Sigmoid colon (tissue), 7 donors: ENCODE results near the gene SEC63. TPM values are rescaled to one million over a fixed set of nuclear protein-coding genes. Genes with fewer than 3 reads are reported as not detected.
"Not testable (repeated sequence)": the region's sequence is repeated elsewhere in the genome, so short reads cannot be mapped to it uniquely, and the experiment has no call there.

Source experiments
- DNase-seq: peaks from one replicate; pipeline ENCODE4 v3.0.0-alpha.2; 2019
- H3K27ac ChIP-seq, 4 donors: fragments of 200-600 bp; sonication (generic); one replicate each; pipeline ENCODE4 v1.5.1; 2016 to 2019; ENCODE audit warnings: mild to moderate bottlenecking in 1 of 4
- H3K27me3 ChIP-seq, 3 donors: fragments of 200-600 bp; sonication (generic); one replicate each; pipeline ENCODE4 v1.5.1; 2019; ENCODE audit warnings: mild to moderate bottlenecking in 1 of 3
- H3K36me3 ChIP-seq, 4 donors: fragments of 200-600 bp; sonication (generic); one replicate each; pipeline ENCODE4 v1.5.1; 2016 to 2019
- H3K4me1 ChIP-seq, 4 donors: fragments of 200-600 bp; sonication (generic); one replicate each; pipeline ENCODE4 v1.5.1; 2017 to 2019
- H3K4me3 ChIP-seq, 4 donors: fragments of 200-600 bp; sonication (generic); one replicate each; pipeline ENCODE4 v1.5.1; 2017 to 2019; ENCODE audit warnings: mild to moderate bottlenecking in 2 of 4, moderate library complexity in 1 of 4
- H3K9me3 ChIP-seq, 4 donors: fragments of 200-600 bp in 3 of 4; sonication (generic) in 3 of 4; one replicate each; pipeline versions ENCODE4 v1.5.1 to v1.6.1; 2013 to 2019
- CTCF ChIP-seq, 4 experiments: fragments of 450-650 bp in 3 of 4; fragments of 200-600 bp in 1 of 4; IDR thresholded peaks; one replicate each; pipeline ENCODE4 v1.5.1; 2016 to 2019; ENCODE audit warnings: antibody characterized with exemption in 4 of 4, mild to moderate bottlenecking in 3 of 4, moderate library complexity in 2 of 4
- EP300 ChIP-seq, 4 donors: sonication (generic); formaldehyde crosslinking; IDR thresholded peaks; one replicate each; pipeline ENCODE4 v1.6.1; 2017; ENCODE audit warnings: antibody characterized with exemption in 4 of 4
- POLR2A ChIP-seq, 2 donors: fragments of 450-650 bp; IDR thresholded peaks; one replicate each; pipeline ENCODE4 v1.6.1; 2016; ENCODE audit warnings: antibody characterized with exemption in 2 of 2, mild to moderate bottlenecking in 2 of 2, moderate library complexity in 2 of 2
- POLR2AphosphoS5 ChIP-seq, 4 donors: sonication (generic); formaldehyde crosslinking; IDR thresholded peaks; one replicate each; pipeline ENCODE4 v1.6.1; 2017; ENCODE audit warnings: antibody characterized with exemption in 4 of 4
- WGBS, 2 donors: extraction: QIAGEN DNeasy Blood & Tissue Kit; methylation state at CpG; one replicate each; pipeline ENCODE4 v1.1.7; 2013; 5-methylcytosine and 5-hydroxymethylcytosine counted together
- intact Hi-C: fragments of 100-400 bp; cut with DNase I; formaldehyde crosslinking; loops from one replicate; pipeline ENCODE4 v1.15.1; 2023
- polyA plus RNA-seq, 3 donors: library from polyadenylated mRNA; stranded (reverse); fragments of 200-250 nt; gene quantifications; one replicate each; pipeline ENCODE4 v1.2.3, GENCODE V29; 2013
- total RNA-seq, 4 donors: library from RNA; depleted of rRNA; stranded (reverse); fragments of >200 nt; gene quantifications; one replicate each; pipeline ENCODE4 v1.1.0, GENCODE V29; 2016
- donor health status: healthy with polysubstance abuse.
- donor health status: Bipolar disorder and iron deficiency.
- donor health status: healthy.

The SEC63 gene
- total and polyA plus RNA-seq, 7 donors = 4.9 to 44.9 (median 31.7) TPM

DNA sequence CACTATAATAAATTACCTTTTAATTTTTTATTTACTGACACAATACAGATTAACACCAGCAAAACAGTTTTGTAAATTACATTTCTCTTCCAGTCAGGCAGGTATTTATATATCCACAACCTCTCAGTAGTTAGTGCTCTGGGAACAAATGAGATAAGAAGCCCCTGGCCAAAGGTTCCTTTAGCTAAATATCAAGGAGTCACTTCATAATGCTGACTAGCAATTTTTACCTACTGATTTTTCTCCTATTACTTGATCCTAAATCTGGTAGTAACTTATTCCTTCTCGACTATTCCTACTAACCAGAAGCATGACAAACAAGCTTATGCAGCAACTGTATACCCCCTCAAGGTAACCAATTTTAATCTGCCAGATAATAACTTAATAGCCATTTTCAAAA lies 46.3 kb downstream of the SEC63 start:
- no peak for TF ChIP-seq EP300 (IDR thresholded peaks at IDR 0.05)
- Histone ChIP-seq H3K36me3 (peaks cover 0 to 81% (median 13%) of the 10 kb centered on the region in 4 donors), H3K4me3 (no peak overlapping the region), H3K9me3 (no peaks in the 10 kb centered on the region), H3K27me3 (no peaks in the 10 kb centered on the region), H3K27ac (no peak overlapping the region), H3K4me1 (no peaks in the 10 kb centered on the region)
- DNase-seq = no peak
- intact Hi-C loops = no loop called here
- WGBS, 2 donors = 91 to 98% methylated on average over 1 of the region's 1 CpG

GRCh38 chr6:107894809-107895396 lies 63.1 kb downstream of the SEC63 start:
- no peak for DNase-seq
- Histone ChIP-seq H3K9me3 (no peaks in the 10 kb centered on the region), H3K36me3 (peaks cover 0 to 82% (median 32%) of the 10 kb centered on the region in 4 donors), H3K27ac (no peak overlapping the region), H3K27me3 (no peaks in the 10 kb centered on the region), H3K4me3 (no peak overlapping the region), H3K4me1 (no peaks in the 10 kb centered on the region)
- intact Hi-C loops = no loop called here
- TF ChIP-seq POLR2A (IDR thresholded peaks at IDR 0.05) (no peak), EP300 (IDR thresholded peaks at IDR 0.05) (no peak), CTCF (IDR thresholded peaks at IDR 0.05) (no peak), POLR2AphosphoS5 (IDR thresholded peaks at IDR 0.05) (no peak)

- H3K4me1 ChIP-seq, H3K9me3 ChIP-seq, H3K27ac ChIP-seq, H3K27me3 ChIP-seq, intact Hi-C loops, H3K4me3 ChIP-seq, DNase-seq: not testable (repeated sequence)
- WGBS, 2 donors = 96 to 97% methylated on average over 4 of the region's 4 CpGs
- H3K36me3 ChIP-seq = peaks cover 0 to 43% (median 18%) of the 10 kb centered on the region in 4 donors
Observed at GRCh38 chr6:107890431-107890830, 67.6 kb downstream of the SEC63 start.

GRCh38 chr6:107885950-107886349 lies 72.1 kb downstream of the SEC63 start:
- H3K4me1 ChIP-seq, H3K27ac ChIP-seq, H3K9me3 ChIP-seq, DNase-seq, H3K4me3 ChIP-seq, H3K27me3 ChIP-seq, intact Hi-C loops: not testable (repeated sequence)
- peaks cover 0 to 12% (median 2%) of the 10 kb centered on the region in 4 donors for H3K36me3 ChIP-seq
- WGBS, 2 donors = 97 to 99% methylated on average over 5 of the region's 5 CpGs

- intact Hi-C loops = no loop called here
- DNase-seq = no peak
- H3K27ac ChIP-seq = no peak overlapping the region
- H3K36me3 ChIP-seq = peaks cover 0 to 71% (median 12%) of the 10 kb centered on the region in 4 donors
- 90 to 93% methylated on average over 3 of the region's 3 CpGs for WGBS, 2 donors
- H3K27me3 ChIP-seq = no peaks in the 10 kb centered on the region
- TF ChIP-seq CTCF (IDR thresholded peaks at IDR 0.05) = no peak
- TF ChIP-seq POLR2AphosphoS5 (IDR thresholded peaks at IDR 0.05) = no peak
- no peak for TF ChIP-seq EP300 (IDR thresholded peaks at IDR 0.05)
- TF ChIP-seq POLR2A (IDR thresholded peaks at IDR 0.05) = no peak
- H3K9me3 ChIP-seq = no peaks in the 10 kb centered on the region
- no peaks in the 10 kb centered on the region for H3K4me1 ChIP-seq
- H3K4me3 ChIP-seq = no peak overlapping the region
Observed at GRCh38 chr6:107879941-107880340, 78.1 kb downstream of the SEC63 start.

DNA sequence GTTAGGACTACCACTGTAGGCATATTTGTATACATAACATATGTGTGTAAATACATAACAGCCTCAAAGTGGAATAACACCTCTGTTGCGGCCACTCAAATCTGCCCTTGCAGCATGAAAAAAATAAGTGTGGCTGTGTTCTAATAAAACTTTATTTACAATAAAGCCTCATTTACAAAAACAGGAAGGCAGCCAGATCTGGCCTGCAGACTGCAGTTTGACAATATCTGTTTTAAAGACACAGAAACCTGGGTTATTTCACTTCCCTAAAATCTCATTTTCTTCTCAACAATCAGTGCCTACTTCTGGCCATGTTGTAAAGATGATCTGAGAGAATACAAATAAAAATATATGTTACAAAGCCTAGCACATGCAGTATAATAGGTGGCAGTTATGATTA lies 80.0 kb downstream of the SEC63 start:
- H3K27me3 ChIP-seq = no peaks in the 10 kb centered on the region
- H3K27ac ChIP-seq = no peak overlapping the region
- H3K9me3 ChIP-seq = no peaks in the 10 kb centered on the region
- H3K4me1 ChIP-seq = no peaks in the 10 kb centered on the region
- TF ChIP-seq POLR2AphosphoS5 (IDR thresholded peaks at IDR 0.05) = no peak
- TF ChIP-seq CTCF (IDR thresholded peaks at IDR 0.05) = no peak
- TF ChIP-seq EP300 (IDR thresholded peaks at IDR 0.05) = no peak
- TF ChIP-seq POLR2A (IDR thresholded peaks at IDR 0.05) = no peak
- DNase-seq = no peak
- WGBS, 2 donors = 94 to 96% methylated on average over 1 of the region's 1 CpG
- intact Hi-C loops = no loop called here
- H3K4me3 ChIP-seq = no peak overlapping the region
- peaks cover 0 to 74% (median 12%) of the 10 kb centered on the region in 4 donors for H3K36me3 ChIP-seq
